GM19239 (cell line): Measurements from ENCODE around the gene TRPC6.
"Not testable (repeated sequence)": the region's sequence is repeated elsewhere in the genome, so short reads cannot be mapped to it uniquely, and the experiment has no call there.

ENCODE experiments used
- DNase-seq: peaks from one replicate; pipeline ENCODE4 v3.0.0; 2011; ENCODE audit warnings: low spot score; ENCODE audit not compliant: insufficient read length
- FAIRE-seq: peaks from 2 replicates; lab custom pipeline; 2011; peaks lifted over from hg19 to GRCh38; lab: Jason Lieb, UNC

TRPC6 gene

DNA sequence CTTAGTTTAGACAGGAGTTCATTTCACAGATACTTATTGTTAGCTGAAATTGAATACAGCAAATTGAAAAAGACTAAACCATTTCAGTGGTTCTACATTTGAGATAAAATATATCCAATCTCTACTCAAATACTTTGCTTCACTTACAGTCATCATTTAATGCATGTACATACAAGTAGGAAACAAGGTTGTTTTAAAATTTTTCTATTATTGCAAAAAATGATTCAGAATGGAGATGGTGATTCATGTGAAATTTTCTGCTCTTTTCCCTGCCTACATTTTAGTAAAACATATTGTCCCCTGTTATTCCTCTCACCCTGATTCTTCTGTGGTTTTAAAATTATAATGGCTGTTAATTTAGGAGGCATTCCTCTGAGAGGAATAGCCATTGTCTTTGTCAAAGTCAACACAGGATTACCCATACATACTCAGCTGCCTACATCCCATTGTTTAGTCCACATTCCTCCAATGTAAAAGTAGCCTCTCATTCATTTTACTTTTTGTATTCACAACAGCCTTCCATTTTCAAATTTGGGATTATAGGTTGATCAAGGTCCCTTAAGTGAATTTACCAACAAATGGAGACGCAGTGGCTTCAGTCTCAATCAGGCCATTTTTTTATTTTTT lies 60.1 kb downstream of the TRPC6 start:
- DNase-seq: no peak
- FAIRE-seq: no peak

DNA sequence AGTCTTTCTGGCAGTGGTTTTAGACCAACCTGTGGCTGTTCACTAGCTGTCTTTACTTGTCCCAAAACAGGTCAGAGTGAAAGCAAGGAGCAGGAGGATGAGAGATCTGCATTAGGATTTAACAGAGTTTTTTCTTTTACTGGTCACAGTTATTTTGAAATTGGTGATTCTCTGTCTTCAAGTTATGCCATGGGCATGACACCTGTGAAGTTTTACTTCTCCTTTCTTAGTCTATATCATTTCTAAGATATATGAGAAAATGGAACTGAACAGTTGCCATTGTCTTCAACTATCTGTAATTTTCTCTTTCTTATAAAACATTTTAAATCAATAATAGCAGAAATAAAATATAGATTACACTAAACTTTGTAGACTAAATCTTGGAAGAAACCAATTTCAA lies 60.6 kb downstream of the TRPC6 start:
- DNase-seq: no peak
- FAIRE-seq: no peak

DNA sequence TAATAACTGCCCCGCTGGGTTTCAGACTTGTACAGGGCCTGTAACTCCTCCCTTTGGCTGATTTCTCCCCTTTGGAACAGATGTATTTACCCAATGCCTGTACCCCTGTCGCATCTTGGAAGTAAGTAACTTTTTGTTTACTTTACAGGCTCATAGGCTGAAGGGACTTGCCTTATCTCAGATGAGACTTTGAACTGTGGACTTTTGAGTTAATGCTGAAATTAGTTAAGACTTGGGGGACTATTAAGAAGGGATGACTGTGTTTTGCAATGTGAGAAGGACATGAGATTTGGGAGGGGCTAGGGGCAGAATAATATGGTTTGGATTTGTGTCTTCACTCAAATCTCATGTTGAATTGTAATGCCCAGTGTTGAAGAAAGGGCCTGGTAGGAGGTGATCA lies 62.0 kb downstream of the TRPC6 start:
- FAIRE-seq: no peak
- no peak for DNase-seq

DNA sequence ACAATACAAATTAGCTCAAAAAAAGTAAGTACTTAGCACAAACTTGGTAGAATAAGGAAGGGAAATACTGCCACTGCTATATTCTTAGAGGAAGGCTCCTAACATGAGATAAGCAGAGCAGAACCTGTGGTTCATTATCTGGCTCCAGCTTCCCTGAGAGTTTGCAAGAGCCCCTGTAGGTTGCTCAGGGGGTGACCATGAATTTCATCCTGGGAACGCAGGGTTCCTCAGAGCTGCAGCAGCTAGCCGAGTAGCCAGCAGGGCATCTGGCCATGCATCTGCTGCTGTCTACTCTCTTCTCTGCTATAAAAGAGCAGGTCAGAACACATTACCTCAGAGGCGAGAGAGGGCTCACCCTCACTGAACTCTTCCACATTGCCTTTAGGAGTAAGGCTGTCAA lies 67.3 kb downstream of the TRPC6 start:
- no peak for DNase-seq
- no peak for FAIRE-seq

DNA sequence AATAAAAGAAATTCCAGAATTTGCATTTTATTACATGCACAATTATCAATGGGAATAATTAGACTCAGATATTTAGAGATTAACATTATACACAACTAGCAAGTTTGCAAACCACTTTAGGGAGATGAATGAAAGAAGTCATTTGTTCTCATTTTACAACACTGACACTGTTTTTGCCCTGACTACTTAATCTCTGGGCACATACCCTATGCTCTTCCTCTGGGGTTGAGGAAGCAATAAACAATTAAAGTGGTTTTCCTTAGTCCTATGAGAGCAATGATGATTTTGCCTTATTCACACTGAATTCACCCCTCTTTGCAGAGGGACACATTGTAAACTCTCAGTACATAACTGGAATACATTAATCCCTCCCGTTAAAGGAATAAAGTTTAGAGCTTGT lies 72.7 kb downstream of the TRPC6 start:
- FAIRE-seq (no peak), DNase-seq (no peak)

DNA sequence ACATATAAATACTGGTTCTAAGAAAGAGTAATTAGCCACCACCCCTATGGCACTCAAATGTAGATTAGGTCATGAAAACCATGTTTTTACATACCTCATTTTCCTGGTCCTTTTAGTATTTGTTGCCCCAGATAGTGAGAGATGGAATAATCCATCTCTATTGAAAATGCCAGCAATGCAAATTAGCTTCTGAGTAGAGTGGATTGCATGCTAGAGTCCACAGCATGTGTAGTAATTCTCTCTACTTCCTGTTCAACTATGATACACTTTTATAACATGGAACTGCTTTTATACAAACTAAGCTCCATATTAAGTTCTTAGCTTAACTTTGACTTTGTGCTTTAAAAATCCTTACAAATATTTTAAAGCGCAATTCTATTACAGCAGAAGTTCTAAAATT lies 73.2 kb downstream of the TRPC6 start:
- no peak for FAIRE-seq
- DNase-seq: no peak

DNA sequence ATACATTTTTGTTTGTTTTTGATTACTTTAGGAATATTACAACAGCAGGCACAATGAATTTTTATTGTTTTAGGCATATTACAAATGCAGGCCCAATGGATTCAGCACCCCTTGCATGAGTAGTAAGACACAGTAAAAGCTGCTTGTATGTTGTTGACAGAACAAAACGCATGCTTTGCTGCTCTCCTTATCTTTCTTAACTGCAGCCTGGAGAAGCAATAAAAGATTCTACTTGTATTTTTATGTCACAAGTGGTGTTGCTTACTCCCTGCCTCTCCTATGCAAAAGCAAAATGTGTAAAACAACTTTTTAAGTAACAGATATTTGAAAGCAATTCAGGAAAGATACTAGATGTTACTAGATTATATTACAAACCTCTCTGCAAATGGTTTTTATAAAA lies 73.9 kb downstream of the TRPC6 start:
- DNase-seq (no peak), FAIRE-seq (no peak)

DNA sequence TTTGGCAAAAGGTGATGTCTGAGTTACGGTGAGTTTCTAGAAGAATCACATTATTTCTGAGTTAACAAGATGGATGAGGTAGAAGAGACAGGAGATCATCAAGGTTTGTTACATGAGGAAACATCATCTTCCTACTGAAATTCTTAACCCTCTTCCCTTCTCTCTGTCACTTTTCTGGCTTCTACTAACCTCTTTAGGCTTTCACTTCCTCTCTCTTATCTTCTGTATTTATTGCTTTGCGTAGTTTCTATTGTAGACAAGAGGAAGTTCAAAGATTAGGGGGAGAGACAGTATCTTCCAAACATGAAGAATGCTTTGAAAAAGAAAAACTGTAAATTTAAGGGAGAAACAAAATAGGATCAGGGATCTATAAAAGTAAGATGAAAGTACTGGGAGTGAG lies 75.4 kb downstream of the TRPC6 start:
- DNase-seq (no peak), FAIRE-seq (no peak)

DNA sequence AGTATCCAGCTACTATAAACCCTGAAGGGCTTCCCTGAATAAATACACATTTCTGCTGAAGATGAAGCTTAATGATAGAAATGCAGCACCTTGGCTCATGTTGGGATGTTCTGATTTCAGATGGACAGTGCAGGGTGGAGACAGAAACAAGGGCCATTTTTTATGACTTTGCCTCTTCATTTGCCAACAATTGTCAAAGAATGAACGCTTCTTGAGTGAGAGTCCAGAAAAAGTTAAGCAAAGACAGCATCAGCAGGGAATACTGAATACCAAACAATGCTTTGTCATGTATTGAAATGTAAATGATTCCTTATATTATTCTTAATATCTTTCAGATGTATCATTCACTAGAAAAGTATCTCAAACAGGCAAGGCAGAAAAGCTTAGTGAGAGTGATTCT lies 84.9 kb downstream of the TRPC6 start:
- DNase-seq: no peak
- no peak for FAIRE-seq

DNA sequence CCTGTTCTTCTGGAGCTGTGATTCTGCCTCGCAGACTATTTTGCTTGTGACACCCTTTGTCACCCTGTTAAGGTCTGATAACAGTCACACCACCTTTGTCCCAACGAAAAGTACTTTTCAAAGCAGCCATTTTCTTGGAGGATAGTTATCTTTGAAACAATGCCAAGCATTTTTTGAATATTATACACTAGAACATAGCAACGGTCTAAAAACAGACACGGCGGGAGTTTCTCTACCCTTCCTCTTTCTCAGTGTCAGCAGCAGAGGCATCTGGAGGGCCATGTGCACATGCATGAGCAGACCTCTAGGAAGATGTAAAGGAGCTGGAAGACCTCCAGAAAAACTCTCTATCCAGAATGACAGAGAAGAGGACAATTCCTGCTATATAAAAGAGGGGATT lies 86.5 kb downstream of the TRPC6 start:
- FAIRE-seq (no peak), DNase-seq (no peak)

DNA sequence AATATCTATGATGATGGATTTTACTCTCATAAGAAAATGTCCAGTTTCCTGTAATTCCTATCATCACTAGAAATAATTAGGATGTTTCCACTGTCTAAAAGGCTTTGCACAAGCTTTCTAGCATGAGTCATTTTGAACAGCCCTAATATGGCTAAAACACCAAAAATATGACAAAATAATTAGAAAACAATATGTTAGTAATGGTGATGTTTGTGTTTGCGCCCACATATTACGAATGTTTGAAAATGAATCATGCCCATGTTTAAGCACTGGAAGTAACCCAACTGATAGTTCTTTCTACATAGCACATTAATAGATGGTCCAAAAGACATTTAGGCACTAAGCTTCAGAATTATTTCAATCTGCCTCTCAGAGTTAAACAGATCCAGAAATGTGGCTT lies 96.0 kb downstream of the TRPC6 start:
- FAIRE-seq (no peak), DNase-seq (no peak)

DNA sequence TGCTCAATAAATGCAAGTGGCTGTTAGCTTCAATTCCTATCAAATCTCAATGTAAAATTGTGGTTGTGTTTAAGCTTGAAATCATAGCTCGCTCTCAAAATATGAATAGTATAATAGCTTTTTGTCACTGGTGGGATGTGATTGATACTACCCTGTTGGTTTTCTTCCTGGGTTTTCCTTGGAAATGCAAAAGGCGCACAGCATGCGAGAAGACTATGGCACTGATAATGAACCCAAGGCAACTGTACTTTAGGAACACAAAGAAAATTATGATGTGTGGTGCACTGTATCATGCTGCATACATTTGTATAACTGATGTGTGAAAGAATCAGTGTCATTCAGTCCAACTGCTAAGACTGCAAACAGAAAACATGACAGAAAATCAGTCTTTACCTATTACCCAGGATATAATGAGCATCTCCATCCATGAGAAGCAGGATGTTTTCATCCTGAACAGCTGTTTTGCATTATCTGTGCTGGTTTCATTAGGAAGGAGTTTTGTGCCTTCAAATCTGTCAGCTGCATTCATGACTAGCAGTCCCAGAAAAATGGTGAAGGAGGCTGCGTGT lies 101.2 kb downstream of the TRPC6 start:
- DNase-seq: no peak
- no peak for FAIRE-seq

DNA sequence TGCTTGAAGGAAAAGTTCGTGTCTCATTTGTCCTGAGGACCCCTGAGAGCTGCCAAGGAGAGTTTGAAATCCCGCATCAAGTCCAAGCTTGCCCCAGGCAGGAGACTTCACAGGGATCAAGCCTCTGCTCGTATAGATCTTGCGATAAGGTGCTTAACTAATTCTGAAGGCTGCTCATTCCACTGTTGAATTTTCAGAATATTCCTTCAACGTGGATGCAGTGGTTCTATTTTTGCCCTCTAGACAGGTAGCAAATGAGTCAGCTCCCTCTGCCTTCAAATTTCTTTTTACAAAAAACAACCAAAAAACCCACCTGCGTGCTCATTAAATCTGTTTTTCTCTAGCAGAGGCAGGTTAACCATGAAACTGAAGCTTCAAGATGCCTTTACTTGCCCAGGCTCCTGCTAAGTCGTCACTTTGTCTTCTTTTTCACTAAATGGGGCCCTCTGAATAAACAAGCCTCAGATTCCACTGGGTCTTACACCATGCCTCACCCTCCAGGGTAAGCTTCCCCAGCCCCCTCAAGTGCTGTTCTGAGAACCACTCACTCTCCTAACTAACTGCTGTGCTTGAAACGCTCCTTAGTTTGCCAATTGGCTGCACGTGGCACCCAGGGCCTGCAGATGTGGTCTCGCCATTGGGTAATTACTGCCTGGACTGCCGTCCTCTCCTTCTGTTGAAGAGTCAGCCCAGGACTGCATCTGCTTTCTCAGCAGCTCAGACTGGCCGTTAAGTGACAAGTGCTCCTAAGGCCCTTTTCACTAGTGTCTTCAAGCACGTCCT lies 105.0 kb downstream of the TRPC6 start:
- DNase-seq: no peak
- no peak for FAIRE-seq

DNA sequence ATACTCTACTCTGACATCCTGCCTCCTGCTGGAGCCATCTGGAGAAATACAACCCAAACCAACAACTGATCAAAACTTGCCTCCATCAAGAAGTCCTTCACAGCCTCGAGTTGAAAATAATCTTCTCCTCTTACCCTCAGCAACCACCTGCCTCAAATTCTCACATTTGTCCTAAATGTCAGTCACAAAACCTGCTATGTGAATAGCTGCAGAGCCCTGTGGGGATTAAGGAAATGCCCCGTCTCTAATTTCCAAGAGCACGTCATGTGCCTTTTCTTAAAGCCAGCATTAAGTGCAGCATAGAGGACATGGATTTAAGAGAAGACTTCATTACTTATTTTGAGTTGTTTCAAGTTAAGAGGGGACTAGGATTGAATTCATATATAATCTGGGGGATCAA lies 105.9 kb downstream of the TRPC6 start:
- FAIRE-seq (no peak), DNase-seq (no peak)

DNA sequence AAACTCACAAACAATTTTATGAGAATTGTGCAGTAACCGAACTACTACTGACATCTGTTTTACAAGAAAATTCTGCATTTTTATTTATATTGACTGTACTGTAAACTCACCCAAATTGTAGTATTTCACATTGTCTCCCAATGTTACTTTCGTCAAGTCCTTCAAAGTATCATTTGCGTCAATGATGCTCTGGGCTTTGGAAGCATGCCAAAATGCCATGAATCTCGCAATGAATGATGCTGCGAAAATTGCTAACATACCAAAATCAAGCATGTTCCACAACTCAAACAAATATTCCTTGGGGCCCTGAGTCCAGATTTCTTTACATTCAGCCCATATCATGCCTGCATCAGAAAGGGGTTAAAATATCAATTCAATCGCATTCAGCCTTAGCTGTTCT lies 107.6 kb downstream of the TRPC6 start:
- FAIRE-seq: no peak
- DNase-seq: no peak

DNA sequence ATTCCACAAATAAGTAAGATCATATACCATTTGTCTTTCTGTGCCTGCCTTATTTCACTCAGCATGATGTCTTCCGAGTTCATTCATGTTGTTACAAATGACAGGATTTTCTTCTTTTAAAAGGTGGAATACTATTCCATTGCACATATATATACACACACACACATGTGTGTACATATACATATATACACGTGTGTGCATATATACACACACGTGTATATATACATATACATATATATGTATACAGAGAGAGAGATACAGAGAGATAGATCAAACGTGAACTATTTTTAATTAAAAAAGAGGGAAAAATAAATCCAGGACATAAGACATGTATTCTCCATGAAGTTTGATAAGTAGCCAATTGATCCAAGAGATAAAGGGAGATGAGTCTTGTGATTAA lies 108.1 kb downstream of the TRPC6 start:
- FAIRE-seq: no peak

DNA sequence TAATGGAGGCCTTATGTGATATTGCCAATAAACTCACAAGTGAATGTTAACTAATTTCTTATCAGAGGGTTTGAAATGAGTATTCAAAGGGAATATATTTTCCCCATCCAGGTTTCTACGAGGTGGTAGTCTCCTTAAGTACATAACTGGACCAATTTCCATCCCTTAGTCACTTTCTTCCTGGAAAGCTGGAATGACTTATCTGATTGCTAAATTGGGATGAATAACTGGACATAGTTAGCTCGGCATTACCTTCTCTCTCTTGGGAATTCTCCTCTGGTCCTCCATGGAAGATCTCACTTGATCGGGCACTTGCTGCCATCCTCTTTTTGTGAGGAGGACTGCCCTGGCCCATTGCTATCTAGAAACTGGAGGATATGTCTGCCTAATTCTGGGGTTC lies 109.1 kb downstream of the TRPC6 start:
- DNase-seq: no peak
- FAIRE-seq: no peak

More for the DNA sequence above, 108.1 kb downstream of the TRPC6 start:
- DNase-seq: no peak

DNA sequence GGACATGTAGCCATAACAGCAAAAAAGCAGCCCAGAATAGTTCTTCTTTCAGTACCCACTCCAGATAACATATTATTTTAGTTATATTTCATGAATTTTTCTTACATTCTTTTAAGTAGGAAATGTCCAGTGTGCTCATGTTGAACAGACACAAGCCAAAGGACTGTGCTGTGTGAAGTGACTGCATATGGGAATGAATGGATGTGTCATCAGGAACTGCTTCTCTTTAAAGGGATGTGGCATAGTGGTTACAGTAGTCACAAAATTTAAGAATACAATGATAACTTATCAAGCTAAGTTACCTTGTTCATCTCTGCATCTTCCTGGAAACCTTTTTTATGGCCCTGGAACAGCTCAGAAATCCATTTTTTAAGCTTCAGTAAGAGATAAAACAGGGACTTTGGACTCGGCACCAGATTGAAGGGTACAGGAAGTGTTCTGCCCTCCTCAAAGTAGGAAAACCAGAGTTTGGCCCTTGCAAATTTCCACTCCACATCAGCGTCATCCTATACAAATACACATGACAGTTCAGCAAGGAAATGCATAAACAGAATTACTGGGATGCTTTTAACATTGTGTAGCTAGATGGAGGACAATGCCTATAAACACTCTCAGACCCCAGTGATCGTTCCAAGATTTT lies 112.8 kb downstream of the TRPC6 start:
- no peak for FAIRE-seq

DNA sequence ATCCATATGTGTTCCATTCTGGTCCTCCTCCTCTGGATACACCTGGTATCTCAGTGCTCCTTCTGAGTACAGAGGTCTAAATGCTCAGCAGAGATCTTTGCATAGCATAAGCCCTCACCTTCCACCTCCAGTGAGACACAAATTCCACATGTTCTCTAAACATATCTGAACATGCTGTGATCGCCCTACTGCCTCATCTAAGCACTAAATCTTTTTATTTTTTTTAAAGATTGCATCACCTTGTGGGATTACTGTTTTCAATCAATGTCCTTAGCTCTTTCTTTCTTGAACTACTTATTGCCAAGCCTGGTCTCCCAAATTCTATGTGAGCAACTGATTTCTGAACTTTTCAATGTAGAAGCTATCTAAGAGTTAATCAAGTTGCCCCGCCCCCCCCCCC lies 113.4 kb downstream of the TRPC6 start:
- DNase-seq (no peak), FAIRE-seq (no peak)

More for the DNA sequence above, 112.8 kb downstream of the TRPC6 start:
- DNase-seq: no peak

DNA sequence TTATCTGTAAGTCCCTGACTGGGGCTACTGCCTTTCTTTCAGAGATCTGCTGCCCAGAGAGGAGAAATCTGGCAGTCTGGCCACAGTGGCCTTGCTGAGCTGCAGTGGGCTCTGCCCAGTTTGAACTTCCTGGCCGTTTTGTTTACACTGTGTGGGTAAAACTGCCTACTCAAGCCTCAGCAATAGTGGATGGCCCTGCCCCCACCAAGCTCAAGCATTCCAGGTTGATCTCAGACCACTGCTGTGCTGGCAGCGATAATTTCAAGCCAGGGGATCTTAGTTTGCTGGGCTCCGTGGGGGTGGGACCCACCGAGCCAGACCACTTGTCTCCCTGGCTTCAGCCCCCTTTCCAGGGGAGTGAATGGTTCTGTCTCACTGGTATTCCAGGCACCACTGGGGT lies 117.5 kb downstream of the TRPC6 start:
- FAIRE-seq: no peak
- DNase-seq: no peak

DNA sequence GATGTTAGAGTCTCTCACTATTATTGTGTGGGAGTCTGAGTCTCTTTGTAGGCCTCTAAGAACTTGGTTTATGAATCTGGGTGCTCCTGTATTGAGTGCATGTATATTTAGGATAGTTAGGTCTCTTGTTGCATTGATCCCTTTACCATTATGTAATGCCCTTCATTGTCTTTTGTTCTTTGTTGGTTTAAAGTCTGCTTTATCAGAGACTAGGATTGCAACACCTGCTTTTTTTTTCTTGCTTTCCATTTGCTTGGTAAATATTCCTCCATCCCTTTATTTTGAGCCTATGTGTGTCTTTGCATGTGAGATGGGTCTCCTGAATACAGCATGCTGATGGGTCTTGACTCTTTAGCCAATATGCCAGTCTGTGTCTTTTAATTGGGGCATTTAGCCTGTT lies 119.4 kb downstream of the TRPC6 start:
- DNase-seq, FAIRE-seq: not testable (repeated sequence)
